ENCODE measurements around the gene PITX1. TPM values are rescaled to one million over a fixed set of nuclear protein-coding genes. Genes with fewer than 3 reads are reported as not detected.
"Not testable (repeated sequence)": the region's sequence is repeated elsewhere in the genome, so short reads cannot be mapped to it uniquely, and the experiment has no call there.

The PITX1 gene
- total RNA-seq, 1 donor from 2014 or later = not detected

- no peak for DNase-seq (ENCODE audit: extremely low read depth, low read depth, low spot score)
Measured at GRCh38 chr5:135011355-135012032, 22.5 kb downstream of the PITX1 start.

- DNase-seq (ENCODE audit: extremely low read depth, low read depth, low spot score) = no peak
Measured at GRCh38 chr5:135010502-135011354, 23.3 kb downstream of the PITX1 start.

GRCh38 chr5:135009736-135010501 is 24.1 kb downstream of the PITX1 start:
- DNase-seq (ENCODE audit: extremely low read depth, low read depth, low spot score) = no peak

- no peak for DNase-seq (ENCODE audit: extremely low read depth, low read depth, low spot score)
Measured at GRCh38 chr5:135008981-135009735, 24.9 kb downstream of the PITX1 start.

GRCh38 chr5:135008556-135008955 is 25.5 kb downstream of the PITX1 start:
- no peak for DNase-seq (ENCODE audit: extremely low read depth, low read depth, low spot score)

- DNase-seq (ENCODE audit: extremely low read depth, low read depth, low spot score) = no peak
Measured at GRCh38 chr5:135007749-135008363, 26.2 kb downstream of the PITX1 start.

- no peak for DNase-seq (ENCODE audit: extremely low read depth, low read depth, low spot score)
Measured at GRCh38 chr5:135007305-135007704, 26.7 kb downstream of the PITX1 start.

- DNase-seq (ENCODE audit: extremely low read depth, low read depth, low spot score) = no peak
Measured at GRCh38 chr5:135005076-135005475, 29.0 kb downstream of the PITX1 start.

- DNase-seq (ENCODE audit: extremely low read depth, low read depth, low spot score) = no peak
Measured at GRCh38 chr5:135004376-135004775, 29.7 kb downstream of the PITX1 start.

- DNase-seq (ENCODE audit: extremely low read depth, low read depth, low spot score) = not testable (repeated sequence)
Measured at GRCh38 chr5:134998068-134998467, 36.0 kb downstream of the PITX1 start.

- no peak for DNase-seq (ENCODE audit: extremely low read depth, low read depth, low spot score)
Measured at GRCh38 chr5:134997015-134997414, 37.0 kb downstream of the PITX1 start.

- no peak for DNase-seq (ENCODE audit: extremely low read depth, low read depth, low spot score)
Measured at GRCh38 chr5:134995850-134996402, 38.1 kb downstream of the PITX1 start.

- no peak for DNase-seq (ENCODE audit: extremely low read depth, low read depth, low spot score)
Measured at GRCh38 chr5:134994560-134995156, 39.4 kb downstream of the PITX1 start.

- no peak for DNase-seq (ENCODE audit: extremely low read depth, low read depth, low spot score)
Measured at GRCh38 chr5:134993161-134993560, 40.9 kb downstream of the PITX1 start.

GRCh38 chr5:134992148-134992547 is 41.9 kb downstream of the PITX1 start:
- no peak for DNase-seq (ENCODE audit: extremely low read depth, low read depth, low spot score)

- DNase-seq (ENCODE audit: extremely low read depth, low read depth, low spot score) = not testable (repeated sequence)
Measured at GRCh38 chr5:134990183-134990582, 43.8 kb downstream of the PITX1 start.

- DNase-seq (ENCODE audit: extremely low read depth, low read depth, low spot score) = no peak
Measured at GRCh38 chr5:134989266-134989830, 44.7 kb downstream of the PITX1 start.

- no peak for DNase-seq (ENCODE audit: extremely low read depth, low read depth, low spot score)
Measured at GRCh38 chr5:134982230-134982629, 51.8 kb downstream of the PITX1 start.

GRCh38 chr5:134979416-134979815 is 54.6 kb downstream of the PITX1 start:
- DNase-seq (ENCODE audit: extremely low read depth, low read depth, low spot score) = no peak
